ENCODE data around the gene RERG. TPM values are rescaled to one million over a fixed set of nuclear protein-coding genes. Genes with fewer than 3 reads are reported as not detected.

Gene RERG
- total and polyA plus RNA-seq, 4 donors = 1.0 to 1.4 (median 1.1) TPM

DNA sequence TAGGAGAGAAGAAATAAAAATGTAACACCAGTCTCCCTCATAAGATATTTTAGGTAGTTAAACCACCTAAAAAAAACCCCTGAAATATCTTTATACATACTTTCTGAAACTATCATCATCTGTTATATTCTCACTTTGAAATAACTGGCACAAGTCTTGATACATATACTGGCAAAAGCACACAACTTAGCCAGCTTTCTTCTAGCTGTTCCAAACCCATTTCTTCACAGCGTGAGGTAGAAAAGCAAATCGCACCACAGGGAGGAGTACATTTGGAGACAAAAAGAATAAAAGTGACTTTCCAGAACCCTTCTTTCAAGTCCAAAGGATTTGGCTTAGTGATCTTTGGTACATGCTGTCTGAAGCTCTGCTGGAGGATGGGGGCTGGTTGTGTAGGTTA is 78.5 kb downstream of the RERG start:
- Histone ChIP-seq H3K27ac (ENCODE audit: low read depth in 1 of 2, low read length in 2 of 2) (no peak overlapping the region), H3K4me1 (ENCODE audit: control insufficient read depth in 4 of 4, insufficient read depth in 4 of 4, low read length in 3 of 4) (no peaks in the 10 kb centered on the region), H3K4me3 (ENCODE audit: low read depth in 1 of 3, low read length in 3 of 3) (no peak overlapping the region), H3K9me3 (ENCODE audit: control insufficient read depth in 4 of 4, low read length in 3 of 4) (no peaks in the 10 kb centered on the region), H3K36me3 (ENCODE audit: control insufficient read depth in 4 of 4, insufficient read depth in 3 of 4, low read depth in 1 of 4, low read length in 3 of 4) (no peaks in the 10 kb centered on the region), H3K27me3 (ENCODE audit: control insufficient read depth in 4 of 4, insufficient read depth in 4 of 4, low read length in 3 of 4) (no peaks in the 10 kb centered on the region), H3K9ac (ENCODE audit: low read depth in 1 of 2, low read length in 2 of 2) (no peak overlapping the region)
- WGBS = 92% methylated on average over 2 of the region's 2 CpGs
- DNase-seq (ENCODE audit: low spot score) = no peak
- TF ChIP-seq GABPA (IDR thresholded peaks at IDR 0.05 in 1 of 2, conservative IDR thresholded peaks at IDR 0.05 in 1 of 2) (no peak), JUND (IDR thresholded peaks at IDR 0.05) (no peak), YY1 (IDR thresholded peaks at IDR 0.05) (no peak), EGR1 (IDR thresholded peaks at IDR 0.05; ENCODE audit: low read depth in 2 of 2) (no peak), FOXA2 (IDR thresholded peaks at IDR 0.05) (no peak), NR2F2 (IDR thresholded peaks at IDR 0.05) (no peak), RXRA (IDR thresholded peaks at IDR 0.05) (no peak), FOXA1 (IDR thresholded peaks at IDR 0.05) (no peak), TAF1 (conservative IDR thresholded peaks at IDR 0.05) (no peak), HNF4A (conservative IDR thresholded peaks at IDR 0.05) (no peak), SP1 (IDR thresholded peaks at IDR 0.05) (no peak)
- TF ChIP-seq, protein P1, sequence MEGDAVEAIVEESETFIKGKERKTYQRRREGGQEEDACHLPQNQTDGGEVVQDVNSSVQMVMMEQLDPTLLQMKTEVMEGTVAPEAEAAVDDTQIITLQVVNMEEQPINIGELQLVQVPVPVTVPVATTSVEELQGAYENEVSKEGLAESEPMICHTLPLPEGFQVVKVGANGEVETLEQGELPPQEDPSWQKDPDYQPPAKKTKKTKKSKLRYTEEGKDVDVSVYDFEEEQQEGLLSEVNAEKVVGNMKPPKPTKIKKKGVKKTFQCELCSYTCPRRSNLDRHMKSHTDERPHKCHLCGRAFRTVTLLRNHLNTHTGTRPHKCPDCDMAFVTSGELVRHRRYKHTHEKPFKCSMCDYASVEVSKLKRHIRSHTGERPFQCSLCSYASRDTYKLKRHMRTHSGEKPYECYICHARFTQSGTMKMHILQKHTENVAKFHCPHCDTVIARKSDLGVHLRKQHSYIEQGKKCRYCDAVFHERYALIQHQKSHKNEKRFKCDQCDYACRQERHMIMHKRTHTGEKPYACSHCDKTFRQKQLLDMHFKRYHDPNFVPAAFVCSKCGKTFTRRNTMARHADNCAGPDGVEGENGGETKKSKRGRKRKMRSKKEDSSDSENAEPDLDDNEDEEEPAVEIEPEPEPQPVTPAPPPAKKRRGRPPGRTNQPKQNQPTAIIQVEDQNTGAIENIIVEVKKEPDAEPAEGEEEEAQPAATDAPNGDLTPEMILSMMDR (IDR thresholded peaks at IDR 0.05; ENCODE audit: low read depth, low read length, missing input control) = no peak
- TF ChIP-seq, protein P2, sequence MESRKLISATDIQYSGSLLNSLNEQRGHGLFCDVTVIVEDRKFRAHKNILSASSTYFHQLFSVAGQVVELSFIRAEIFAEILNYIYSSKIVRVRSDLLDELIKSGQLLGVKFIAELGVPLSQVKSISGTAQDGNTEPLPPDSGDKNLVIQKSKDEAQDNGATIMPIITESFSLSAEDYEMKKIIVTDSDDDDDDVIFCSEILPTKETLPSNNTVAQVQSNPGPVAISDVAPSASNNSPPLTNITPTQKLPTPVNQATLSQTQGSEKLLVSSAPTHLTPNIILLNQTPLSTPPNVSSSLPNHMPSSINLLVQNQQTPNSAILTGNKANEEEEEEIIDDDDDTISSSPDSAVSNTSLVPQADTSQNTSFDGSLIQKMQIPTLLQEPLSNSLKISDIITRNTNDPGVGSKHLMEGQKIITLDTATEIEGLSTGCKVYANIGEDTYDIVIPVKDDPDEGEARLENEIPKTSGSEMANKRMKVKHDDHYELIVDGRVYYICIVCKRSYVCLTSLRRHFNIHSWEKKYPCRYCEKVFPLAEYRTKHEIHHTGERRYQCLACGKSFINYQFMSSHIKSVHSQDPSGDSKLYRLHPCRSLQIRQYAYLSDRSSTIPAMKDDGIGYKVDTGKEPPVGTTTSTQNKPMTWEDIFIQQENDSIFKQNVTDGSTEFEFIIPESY (IDR thresholded peaks at IDR 0.05) = no peak
- TF ChIP-seq, protein P3, sequence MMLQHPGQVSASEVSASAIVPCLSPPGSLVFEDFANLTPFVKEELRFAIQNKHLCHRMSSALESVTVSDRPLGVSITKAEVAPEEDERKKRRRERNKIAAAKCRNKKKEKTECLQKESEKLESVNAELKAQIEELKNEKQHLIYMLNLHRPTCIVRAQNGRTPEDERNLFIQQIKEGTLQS (IDR thresholded peaks at IDR 0.05) = no peak
- TF ChIP-seq, protein P4, sequence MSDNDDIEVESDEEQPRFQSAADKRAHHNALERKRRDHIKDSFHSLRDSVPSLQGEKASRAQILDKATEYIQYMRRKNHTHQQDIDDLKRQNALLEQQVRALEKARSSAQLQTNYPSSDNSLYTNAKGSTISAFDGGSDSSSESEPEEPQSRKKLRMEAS (IDR thresholded peaks at IDR 0.05) = no peak

DNA sequence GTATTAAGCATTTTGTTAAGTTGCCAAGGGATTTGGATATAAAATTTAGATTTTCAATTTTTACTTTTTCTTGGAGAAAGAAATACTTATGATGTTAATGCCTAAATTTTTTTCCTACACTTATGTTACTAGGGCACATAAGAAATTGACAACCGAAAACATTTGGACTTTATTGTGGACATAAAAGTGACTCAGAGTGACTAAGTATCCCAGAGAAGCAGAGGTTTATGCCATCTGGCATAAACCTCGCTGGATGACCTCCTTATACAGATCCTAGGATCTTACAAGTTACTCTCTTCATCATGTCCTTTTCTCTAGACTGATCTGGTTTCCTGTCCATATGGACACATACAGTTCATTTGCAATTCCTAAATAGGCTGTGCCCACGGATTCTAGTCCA is 89.8 kb downstream of the RERG start:
- Histone ChIP-seq H3K9ac (ENCODE audit: low read depth in 1 of 2, low read length in 2 of 2) (no peak overlapping the region), H3K27ac (ENCODE audit: low read depth in 1 of 2, low read length in 2 of 2) (no peak overlapping the region), H3K36me3 (ENCODE audit: control insufficient read depth in 4 of 4, insufficient read depth in 3 of 4, low read depth in 1 of 4, low read length in 3 of 4) (no peaks in the 10 kb centered on the region), H3K4me1 (ENCODE audit: control insufficient read depth in 4 of 4, insufficient read depth in 4 of 4, low read length in 3 of 4) (no peaks in the 10 kb centered on the region), H3K27me3 (ENCODE audit: control insufficient read depth in 4 of 4, insufficient read depth in 4 of 4, low read length in 3 of 4) (peaks cover 0 to 3% (median 0%) of the 10 kb centered on the region in 4 donors), H3K9me3 (ENCODE audit: control insufficient read depth in 4 of 4, low read length in 3 of 4) (no peaks in the 10 kb centered on the region), H3K4me3 (ENCODE audit: low read depth in 1 of 3, low read length in 3 of 3) (no peak overlapping the region)
- DNase-seq (ENCODE audit: low spot score) = no peak
- 64% methylated on average over 3 of the region's 3 CpGs for WGBS
- no peak for TF ChIP-seq SP1 (IDR thresholded peaks at IDR 0.05)
- TF ChIP-seq, protein P4 (IDR thresholded peaks at IDR 0.05) = no peak
- TF ChIP-seq JUND (IDR thresholded peaks at IDR 0.05) = no peak
- no peak for TF ChIP-seq EGR1 (IDR thresholded peaks at IDR 0.05; ENCODE audit: low read depth in 2 of 2)
- no peak for TF ChIP-seq FOXA2 (IDR thresholded peaks at IDR 0.05)
- no peak for TF ChIP-seq NR2F2 (IDR thresholded peaks at IDR 0.05)
- TF ChIP-seq TAF1 (conservative IDR thresholded peaks at IDR 0.05) = no peak
- no peak for TF ChIP-seq YY1 (IDR thresholded peaks at IDR 0.05)
- TF ChIP-seq RAD21 (IDR thresholded peaks at IDR 0.05) = no peak
- TF ChIP-seq, protein P2 (IDR thresholded peaks at IDR 0.05) = no peak
- TF ChIP-seq, protein P3 (IDR thresholded peaks at IDR 0.05) = no peak
- TF ChIP-seq HNF4G (IDR thresholded peaks at IDR 0.05) = no peak
- TF ChIP-seq GABPA (IDR thresholded peaks at IDR 0.05 in 1 of 2, conservative IDR thresholded peaks at IDR 0.05 in 1 of 2) = no peak
- no peak for TF ChIP-seq FOXA1 (IDR thresholded peaks at IDR 0.05)
- TF ChIP-seq HNF4A (conservative IDR thresholded peaks at IDR 0.05) = no peak
- TF ChIP-seq, protein P1 (IDR thresholded peaks at IDR 0.05; ENCODE audit: low read depth, low read length, missing input control) = no peak
- TF ChIP-seq, protein P5, sequence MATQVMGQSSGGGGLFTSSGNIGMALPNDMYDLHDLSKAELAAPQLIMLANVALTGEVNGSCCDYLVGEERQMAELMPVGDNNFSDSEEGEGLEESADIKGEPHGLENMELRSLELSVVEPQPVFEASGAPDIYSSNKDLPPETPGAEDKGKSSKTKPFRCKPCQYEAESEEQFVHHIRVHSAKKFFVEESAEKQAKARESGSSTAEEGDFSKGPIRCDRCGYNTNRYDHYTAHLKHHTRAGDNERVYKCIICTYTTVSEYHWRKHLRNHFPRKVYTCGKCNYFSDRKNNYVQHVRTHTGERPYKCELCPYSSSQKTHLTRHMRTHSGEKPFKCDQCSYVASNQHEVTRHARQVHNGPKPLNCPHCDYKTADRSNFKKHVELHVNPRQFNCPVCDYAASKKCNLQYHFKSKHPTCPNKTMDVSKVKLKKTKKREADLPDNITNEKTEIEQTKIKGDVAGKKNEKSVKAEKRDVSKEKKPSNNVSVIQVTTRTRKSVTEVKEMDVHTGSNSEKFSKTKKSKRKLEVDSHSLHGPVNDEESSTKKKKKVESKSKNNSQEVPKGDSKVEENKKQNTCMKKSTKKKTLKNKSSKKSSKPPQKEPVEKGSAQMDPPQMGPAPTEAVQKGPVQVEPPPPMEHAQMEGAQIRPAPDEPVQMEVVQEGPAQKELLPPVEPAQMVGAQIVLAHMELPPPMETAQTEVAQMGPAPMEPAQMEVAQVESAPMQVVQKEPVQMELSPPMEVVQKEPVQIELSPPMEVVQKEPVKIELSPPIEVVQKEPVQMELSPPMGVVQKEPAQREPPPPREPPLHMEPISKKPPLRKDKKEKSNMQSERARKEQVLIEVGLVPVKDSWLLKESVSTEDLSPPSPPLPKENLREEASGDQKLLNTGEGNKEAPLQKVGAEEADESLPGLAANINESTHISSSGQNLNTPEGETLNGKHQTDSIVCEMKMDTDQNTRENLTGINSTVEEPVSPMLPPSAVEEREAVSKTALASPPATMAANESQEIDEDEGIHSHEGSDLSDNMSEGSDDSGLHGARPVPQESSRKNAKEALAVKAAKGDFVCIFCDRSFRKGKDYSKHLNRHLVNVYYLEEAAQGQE (IDR thresholded peaks at IDR 0.05) = no peak
